Left ventricle myocardium inferior (tissue), 1 donor: ENCODE data around the gene VWA5B1. TPM values are rescaled to one million over a fixed set of nuclear protein-coding genes. Genes with fewer than 3 reads are reported as not detected.

Experiments used
- DNase-seq: peaks from one replicate; pipeline ENCODE4 v3.0.0-alpha.2; 2020
- H3K27ac ChIP-seq: fragments of 200-600 bp; replicated peaks from 2 replicates; pipeline ENCODE4 v1.8.0; 2021
- H3K27me3 ChIP-seq: fragments of 200-600 bp; 2 replicates; pipeline ENCODE4 v1.8.0; 2021; ENCODE audit warnings: low read depth
- H3K36me3 ChIP-seq: fragments of 200-600 bp; 2 replicates; pipeline ENCODE4 v1.8.0; 2021
- H3K4me1 ChIP-seq: fragments of 200-600 bp; 2 replicates; pipeline ENCODE4 v1.8.0; 2021
- H3K4me3 ChIP-seq: fragments of 200-600 bp; 2 replicates; pipeline ENCODE4 v1.8.0; 2021; ENCODE audit warnings: mild to moderate bottlenecking, moderate library complexity
- H3K9me3 ChIP-seq: fragments of 200-600 bp; replicated peaks from 2 replicates; pipeline ENCODE4 v1.8.0; 2021
- CTCF ChIP-seq: fragments of 200-600 bp; IDR thresholded peaks from 2 replicates; pipeline ENCODE4 v1.8.0; 2021; ENCODE audit warnings: antibody characterized with exemption, mild to moderate bottlenecking, borderline replicate concordance
- intact Hi-C: fragments of 100-400 bp; cut with micrococcal nuclease; formaldehyde crosslinking; loops from one replicate; pipeline ENCODE4 v1.11.0; 2022
- total RNA-seq: library from RNA; stranded (reverse); fragmentation: NEBNext Ultra II Directional; extraction: Animal tissue kit (Norgen Biotek cat#: 25700); gene quantifications from one replicate; pipeline ENCODE4 v1.2.1, GENCODE V29; 2021
- donor health status: DM: no; HTN: yes; CAD: no; lungs with severe emphysema.

VWA5B1 gene
- total RNA-seq, 1 donor from 2014 or later, result 0.16 TPM

GRCh38 chr1:20318521-20318920 lies 27.8 kb downstream of the VWA5B1 start:
- no peaks in the 10 kb centered on the region for H3K9me3 ChIP-seq
- no peak overlapping the region for H3K4me3 ChIP-seq
- DNase-seq, result no peak
- no peaks in the 10 kb centered on the region for H3K36me3 ChIP-seq
- H3K27ac ChIP-seq, result no peak overlapping the region
- no peak for TF ChIP-seq CTCF
- peaks cover 29% of the 10 kb centered on the region for H3K27me3 ChIP-seq
- intact Hi-C loops, result no loop called here
- no peaks in the 10 kb centered on the region for H3K4me1 ChIP-seq

GRCh38 chr1:20318971-20319370 lies 28.3 kb downstream of the VWA5B1 start:
- Histone ChIP-seq H3K36me3 (no peaks in the 10 kb centered on the region), H3K9me3 (no peaks in the 10 kb centered on the region), H3K27ac (no peak overlapping the region), H3K27me3 (peaks cover 29% of the 10 kb centered on the region), H3K4me3 (no peak overlapping the region), H3K4me1 (no peaks in the 10 kb centered on the region)
- intact Hi-C loops, result no loop called here
- no peak for DNase-seq
- no peak for TF ChIP-seq CTCF

- intact Hi-C loops, result no loop called here
- H3K27me3 ChIP-seq, result peaks cover 29% of the 10 kb centered on the region
- H3K9me3 ChIP-seq, result no peaks in the 10 kb centered on the region
- DNase-seq, result no peak
- no peak for TF ChIP-seq CTCF
- H3K27ac ChIP-seq, result no peak overlapping the region
- H3K4me1 ChIP-seq, result peaks cover under 1% of the 10 kb centered on the region
- H3K36me3 ChIP-seq, result no peaks in the 10 kb centered on the region
- no peak overlapping the region for H3K4me3 ChIP-seq
Measured at GRCh38 chr1:20319456-20320220, 29.0 kb downstream of the VWA5B1 start.

- intact Hi-C loops, result no loop called here
- no peaks in the 10 kb centered on the region for H3K36me3 ChIP-seq
- H3K27ac ChIP-seq, result no peak overlapping the region
- no peaks in the 10 kb centered on the region for H3K9me3 ChIP-seq
- no peak overlapping the region for H3K4me3 ChIP-seq
- no peak for TF ChIP-seq CTCF
- H3K4me1 ChIP-seq, result peaks cover 11% of the 10 kb centered on the region
- peaks cover 25% of the 10 kb centered on the region for H3K27me3 ChIP-seq
- DNase-seq, result no peak
Measured at GRCh38 chr1:20320704-20321103, 30.0 kb downstream of the VWA5B1 start.

GRCh38 chr1:20321573-20321972 lies 30.9 kb downstream of the VWA5B1 start:
- H3K27ac ChIP-seq, result no peak overlapping the region
- intact Hi-C loops, result no loop called here

More at GRCh38 chr1:20321573-20321972, 30.9 kb downstream of the VWA5B1 start:
- no peak for TF ChIP-seq CTCF
- Histone ChIP-seq H3K27me3 (peaks cover 25% of the 10 kb centered on the region), H3K9me3 (no peaks in the 10 kb centered on the region), H3K36me3 (no peaks in the 10 kb centered on the region), H3K4me1 (peaks cover 14% of the 10 kb centered on the region), H3K4me3 (no peak overlapping the region)
- no peak for DNase-seq
